ENCODE results near the gene YIF1B.

YIF1B gene

GRCh38 chr19:38289955-38290354, 25.8 kb downstream of the YIF1B start:
- DNase-seq (ENCODE audit: low spot score): no peak
- H2BK120ac ChIP-seq (ENCODE audit: low read depth, low read length): no peak overlapping the region
- H3K79me1 ChIP-seq (ENCODE audit: low read depth, low read length): no peaks in the 10 kb centered on the region
- H3K4me1 ChIP-seq (ENCODE audit: control insufficient read depth in 2 of 2, insufficient read depth in 1 of 2, low read depth in 1 of 2, low read length in 2 of 2): peaks cover 15 to 28% of the 10 kb centered on the region in 2 donors
- H3K4ac ChIP-seq (ENCODE audit: low read length): no peak overlapping the region
- no peak overlapping the region for H2BK12ac ChIP-seq (ENCODE audit: low read length)
- no peak overlapping the region for H3K9ac ChIP-seq (ENCODE audit: low read depth, low read length, poor library complexity)
- no peak overlapping the region for H2BK15ac ChIP-seq (ENCODE audit: low read length)
- no peak overlapping the region for H4K91ac ChIP-seq (ENCODE audit: low read depth, low read length, poor library complexity)
- no peak overlapping the region for H3K14ac ChIP-seq (ENCODE audit: low read length)
- no peak overlapping the region for H3K18ac ChIP-seq (ENCODE audit: low read length)
- no peak overlapping the region for H2AK5ac ChIP-seq (ENCODE audit: low read depth, low read length)
- H3K36me3 ChIP-seq (replicated peaks in 1 of 2; ENCODE audit: control insufficient read depth in 2 of 2, insufficient read depth in 2 of 2, low read length in 2 of 2): peaks cover 0 to 3% of the 10 kb centered on the region in 2 donors
- H3K23ac ChIP-seq (ENCODE audit: low read depth, low read length, poor library complexity): peak overlapping the region; percentile 77
- H2AFZ ChIP-seq (ENCODE audit: low read length): peak overlapping the region; percentile 66
- H3K9me3 ChIP-seq (replicated peaks in 1 of 2; ENCODE audit: control insufficient read depth in 2 of 2, insufficient read depth in 1 of 2, low read depth in 1 of 2, low read length in 2 of 2): no peaks in the 10 kb centered on the region
- peak overlapping the region; percentile 35 for H3K27ac ChIP-seq (replicated peaks; ENCODE audit: low read length)
- H2BK5ac ChIP-seq (ENCODE audit: low read length): no peak overlapping the region
- no CpG with 5 or more reads among the region's 15 CpGs for WGBS, 2 donors (ENCODE audit: extremely low coverage in 2 of 2, insufficient read length in 2 of 2, insufficient replicate concordance in 1 of 2)
- H4K8ac ChIP-seq (ENCODE audit: low read depth, low read length): no peak overlapping the region
- no peak overlapping the region for H3K4me2 ChIP-seq (ENCODE audit: insufficient read depth, low read length, poor library complexity, severe bottlenecking)
- no peak overlapping the region for H3K4me3 ChIP-seq (ENCODE audit: low read length in 2 of 2)
- no peaks in the 10 kb centered on the region for H3K27me3 ChIP-seq (ENCODE audit: control insufficient read depth in 3 of 3, insufficient read depth in 3 of 3, low read depth in 1 of 3, low read length in 3 of 3)

GRCh38 chr19:38288123-38288855, 27.5 kb downstream of the YIF1B start:
- WGBS, 2 donors (ENCODE audit: extremely low coverage in 2 of 2, insufficient read length in 2 of 2, insufficient replicate concordance in 1 of 2): no CpG with 5 or more reads among the region's 16 CpGs
- H3K4me2 ChIP-seq (ENCODE audit: insufficient read depth, low read length, poor library complexity, severe bottlenecking): no peak overlapping the region
- no peak overlapping the region for H4K91ac ChIP-seq (ENCODE audit: low read depth, low read length, poor library complexity)
- no peaks in the 10 kb centered on the region for H3K9me3 ChIP-seq (replicated peaks in 1 of 2; ENCODE audit: control insufficient read depth in 2 of 2, insufficient read depth in 1 of 2, low read depth in 1 of 2, low read length in 2 of 2)
- peak overlapping the region; percentile 56 for H3K27ac ChIP-seq (replicated peaks; ENCODE audit: low read length)
- H3K9ac ChIP-seq (ENCODE audit: low read depth, low read length, poor library complexity): peak overlapping the region; percentile 60
- H3K14ac ChIP-seq (ENCODE audit: low read length): peak overlapping the region; percentile 94
- H2BK5ac ChIP-seq (ENCODE audit: low read length): no peak overlapping the region
- H3K79me1 ChIP-seq (ENCODE audit: low read depth, low read length): no peaks in the 10 kb centered on the region
- H3K27me3 ChIP-seq (ENCODE audit: control insufficient read depth in 3 of 3, insufficient read depth in 3 of 3, low read depth in 1 of 3, low read length in 3 of 3): no peaks in the 10 kb centered on the region
- H3K4me3 ChIP-seq (ENCODE audit: low read length in 2 of 2): no peak overlapping the region
- H2AFZ ChIP-seq (ENCODE audit: low read length): peak overlapping the region; percentile 71
- H3K18ac ChIP-seq (ENCODE audit: low read length): peak overlapping the region; percentile 23
- no peak overlapping the region for H2BK120ac ChIP-seq (ENCODE audit: low read depth, low read length)
- peak overlapping the region; percentile 41 for H2BK12ac ChIP-seq (ENCODE audit: low read length)
- peak overlapping the region; percentile 84 for H2AK5ac ChIP-seq (ENCODE audit: low read depth, low read length)
- H3K23ac ChIP-seq (ENCODE audit: low read depth, low read length, poor library complexity): peak overlapping the region; percentile 85
- no peak overlapping the region for H2BK15ac ChIP-seq (ENCODE audit: low read length)
- H3K4me1 ChIP-seq (ENCODE audit: control insufficient read depth in 2 of 2, insufficient read depth in 1 of 2, low read depth in 1 of 2, low read length in 2 of 2): peaks cover 13 to 25% of the 10 kb centered on the region in 2 donors
- no peak overlapping the region for H3K4ac ChIP-seq (ENCODE audit: low read length)
- DNase-seq (ENCODE audit: low spot score): no peak
- peaks cover 0 to 3% of the 10 kb centered on the region in 2 donors for H3K36me3 ChIP-seq (replicated peaks in 1 of 2; ENCODE audit: control insufficient read depth in 2 of 2, insufficient read depth in 2 of 2, low read length in 2 of 2)
- H4K8ac ChIP-seq (ENCODE audit: low read depth, low read length): no peak overlapping the region

- no peaks in the 10 kb centered on the region for H3K27me3 ChIP-seq (ENCODE audit: control insufficient read depth in 3 of 3, insufficient read depth in 3 of 3, low read depth in 1 of 3, low read length in 3 of 3)
- H3K36me3 ChIP-seq (replicated peaks in 1 of 2; ENCODE audit: control insufficient read depth in 2 of 2, insufficient read depth in 2 of 2, low read length in 2 of 2): peaks cover 0 to 3% of the 10 kb centered on the region in 2 donors
- WGBS, 2 donors (ENCODE audit: extremely low coverage in 2 of 2, insufficient read length in 2 of 2, insufficient replicate concordance in 1 of 2): no CpG with 5 or more reads among the region's 9 CpGs
- H3K4me3 ChIP-seq (ENCODE audit: low read length in 2 of 2): no peak overlapping the region
- H3K4me2 ChIP-seq (ENCODE audit: insufficient read depth, low read length, poor library complexity, severe bottlenecking): no peak overlapping the region
- peaks cover 10 to 25% of the 10 kb centered on the region in 2 donors for H3K4me1 ChIP-seq (ENCODE audit: control insufficient read depth in 2 of 2, insufficient read depth in 1 of 2, low read depth in 1 of 2, low read length in 2 of 2)
- H4K8ac ChIP-seq (ENCODE audit: low read depth, low read length): no peak overlapping the region
- no peak overlapping the region for H3K14ac ChIP-seq (ENCODE audit: low read length)
- H3K18ac ChIP-seq (ENCODE audit: low read length): no peak overlapping the region
- H3K9ac ChIP-seq (ENCODE audit: low read depth, low read length, poor library complexity): no peak overlapping the region
- H3K23ac ChIP-seq (ENCODE audit: low read depth, low read length, poor library complexity): no peak overlapping the region
- no peak for DNase-seq (ENCODE audit: low spot score)
- no peak overlapping the region for H2BK120ac ChIP-seq (ENCODE audit: low read depth, low read length)
- H2BK15ac ChIP-seq (ENCODE audit: low read length): no peak overlapping the region
- no peak overlapping the region for H4K91ac ChIP-seq (ENCODE audit: low read depth, low read length, poor library complexity)
- no peak overlapping the region for H2BK5ac ChIP-seq (ENCODE audit: low read length)
- peak overlapping the region; percentile 56 for H3K27ac ChIP-seq (replicated peaks; ENCODE audit: low read length)
- peak overlapping the region; percentile 71 for H2AFZ ChIP-seq (ENCODE audit: low read length)
- H3K79me1 ChIP-seq (ENCODE audit: low read depth, low read length): no peaks in the 10 kb centered on the region
- no peak overlapping the region for H3K4ac ChIP-seq (ENCODE audit: low read length)
- H3K9me3 ChIP-seq (replicated peaks in 1 of 2; ENCODE audit: control insufficient read depth in 2 of 2, insufficient read depth in 1 of 2, low read depth in 1 of 2, low read length in 2 of 2): no peaks in the 10 kb centered on the region
- H2BK12ac ChIP-seq (ENCODE audit: low read length): no peak overlapping the region
- no peak overlapping the region for H2AK5ac ChIP-seq (ENCODE audit: low read depth, low read length)
These were observed 28.1 kb downstream of the YIF1B start for GRCh38 chr19:38287604-38288003.

GRCh38 chr19:38285567-38285966, 30.2 kb downstream of the YIF1B start:
- Histone ChIP-seq H3K4me3 (ENCODE audit: low read length in 2 of 2) (no peak overlapping the region), H2BK5ac (ENCODE audit: low read length) (peak overlapping the region; percentile 91), H3K27me3 (ENCODE audit: control insufficient read depth in 3 of 3, insufficient read depth in 3 of 3, low read depth in 1 of 3, low read length in 3 of 3) (no peaks in the 10 kb centered on the region), H2AFZ (ENCODE audit: low read length) (peak overlapping the region; percentile 0), H3K4me2 (ENCODE audit: insufficient read depth, low read length, poor library complexity, severe bottlenecking) (no peak overlapping the region), H3K23ac (ENCODE audit: low read depth, low read length, poor library complexity) (no peak overlapping the region), H2BK12ac (ENCODE audit: low read length) (no peak overlapping the region), H4K8ac (ENCODE audit: low read depth, low read length) (no peak overlapping the region), H3K18ac (ENCODE audit: low read length) (no peak overlapping the region), H2BK120ac (ENCODE audit: low read depth, low read length) (no peak overlapping the region), H3K4me1 (ENCODE audit: control insufficient read depth in 2 of 2, insufficient read depth in 1 of 2, low read depth in 1 of 2, low read length in 2 of 2) (peaks cover 10 to 24% of the 10 kb centered on the region in 2 donors), H3K79me1 (ENCODE audit: low read depth, low read length) (no peaks in the 10 kb centered on the region), H3K9ac (ENCODE audit: low read depth, low read length, poor library complexity) (no peak overlapping the region), H3K36me3 (replicated peaks in 1 of 2; ENCODE audit: control insufficient read depth in 2 of 2, insufficient read depth in 2 of 2, low read length in 2 of 2) (peaks cover 0 to 2% of the 10 kb centered on the region in 2 donors), H2AK5ac (ENCODE audit: low read depth, low read length) (no peak overlapping the region), H3K27ac (replicated peaks; ENCODE audit: low read length) (no peak overlapping the region), H3K14ac (ENCODE audit: low read length) (no peak overlapping the region), H3K9me3 (replicated peaks in 1 of 2; ENCODE audit: control insufficient read depth in 2 of 2, insufficient read depth in 1 of 2, low read depth in 1 of 2, low read length in 2 of 2) (no peaks in the 10 kb centered on the region), H2BK15ac (ENCODE audit: low read length) (no peak overlapping the region), H4K91ac (ENCODE audit: low read depth, low read length, poor library complexity) (no peak overlapping the region), H3K4ac (ENCODE audit: low read length) (no peak overlapping the region)
- DNase-seq (ENCODE audit: low spot score): no peak
- no CpG with 5 or more reads among the region's 5 CpGs for WGBS, 2 donors (ENCODE audit: extremely low coverage in 2 of 2, insufficient read length in 2 of 2, insufficient replicate concordance in 1 of 2)
